ENCODE results near the gene ZEB2. TPM values are rescaled to one million over a fixed set of nuclear protein-coding genes. Genes with fewer than 3 reads are reported as not detected.

Gene ZEB2
- total and polyA plus RNA-seq, 2 of the 8 experiments (the other 6 are each of a cell fraction or from before 2014, with no cell fraction given): 0.38 TPM; not detected in 1

GRCh38 chr2:144496092-144496976 is 23.6 kb downstream of the ZEB2 start:
- Histone ChIP-seq H3K4me1 (replicated peaks in 1 of 4; ENCODE audit: control insufficient read depth in 3 of 4, insufficient read depth in 4 of 4, low read length in 3 of 4) (peaks cover 0 to 2% (median under 1%) of the 10 kb centered on the region in 4 experiments; a peak in 2 of 7 replicates), H3K18ac (ENCODE audit: extremely low read depth, low read length) (no peak overlapping the region), H3K79me2 (ENCODE audit: control insufficient read depth in 1 of 2, insufficient read depth in 2 of 2, low read length in 2 of 2) (no peaks in the 10 kb centered on the region), H2BK5ac (ENCODE audit: low read depth, low read length) (no peak overlapping the region), H3K27me3 (replicated peaks in 1 of 4; ENCODE audit: control insufficient read depth in 3 of 4, extremely low read depth in 1 of 4, insufficient read depth in 3 of 4, low read length in 3 of 4) (no peaks in the 10 kb centered on the region), H3K79me1 (ENCODE audit: low read depth, low read length) (no peaks in the 10 kb centered on the region), H4K91ac (replicated peaks; ENCODE audit: insufficient read length, low read length) (no peak overlapping the region), H4K20me1 (replicated peaks in 1 of 2; ENCODE audit: control insufficient read depth in 1 of 2, insufficient read depth in 2 of 2, low read length in 2 of 2) (no peaks in the 10 kb centered on the region), H3K9ac (replicated peaks in 1 of 4; ENCODE audit: extremely low read depth in 1 of 4, low read depth in 3 of 4, low read length in 3 of 4) (no peak overlapping the region), H3K9me3 (ENCODE audit: insufficient read depth in 2 of 2, low read depth in 1 of 2, low read length in 1 of 2) (no peaks in the 10 kb centered on the region), H2AK5ac (ENCODE audit: low read depth, low read length) (no peak overlapping the region), H4K5ac (ENCODE audit: insufficient read length, low read depth, low read length) (no peak overlapping the region), H2BK15ac (ENCODE audit: low read length) (no peak overlapping the region), H3K23ac (ENCODE audit: insufficient read length) (no peak overlapping the region), H2BK20ac (ENCODE audit: low read length) (no peak overlapping the region), H2AFZ (ENCODE audit: low read length) (no peak overlapping the region; the same call in 1 of the 2 replicates), H3K4ac (replicated peaks; ENCODE audit: insufficient read length, low read depth, low read length) (no peak overlapping the region), H3K14ac (ENCODE audit: insufficient read length) (no peak overlapping the region), H3K56ac (replicated peaks; ENCODE audit: insufficient read length, low read depth, low read length) (no peak overlapping the region), H4K8ac (ENCODE audit: extremely low read depth, insufficient read depth, low read length) (no peak overlapping the region), H3K4me2 (ENCODE audit: insufficient read depth in 1 of 2, low read depth in 2 of 2, low read length in 2 of 2) (no peak overlapping the region), H3K36me3 (ENCODE audit: control insufficient read depth in 2 of 4, insufficient read depth in 4 of 4, low read length in 3 of 4) (no peaks in the 10 kb centered on the region), H2BK12ac (ENCODE audit: low read depth, low read length) (no peak overlapping the region), H3K4me3 (ENCODE audit: extremely low read depth in 1 of 4, insufficient read depth in 2 of 4, low read depth in 3 of 4, low read length in 4 of 4) (no peak overlapping the region), H2BK120ac (replicated peaks; ENCODE audit: low read depth, low read length) (no peak overlapping the region), H3K23me2 (ENCODE audit: low read depth, low read length) (no peaks in the 10 kb centered on the region), H3K27ac (ENCODE audit: low read depth, low read length) (no peak overlapping the region)
- 86% methylated on average over 10 of the region's 10 CpGs; no CpG with 5 or more reads in 1 of the 2 experiments for WGBS, 2 experiments (ENCODE audit: extremely low coverage in 1 of 2, insufficient coverage in 1 of 2, insufficient read length in 1 of 2, insufficient replicate concordance in 2 of 2, low coverage in 1 of 2, low lambda C conversion rate in 2 of 2, missing lambda C conversion rate in 1 of 2)
- TF ChIP-seq TCF12 (IDR thresholded peaks at IDR 0.05; ENCODE audit: low read depth, low read length) (no peak), E2F6 (IDR thresholded peaks at IDR 0.05) (no peak), ZNF274 (IDR thresholded peaks at IDR 0.05; ENCODE audit: borderline replicate concordance, extremely low read depth, low read length) (no peak), BRCA1 (IDR thresholded peaks at IDR 0.05; ENCODE audit: low read depth, low read length) (no peak)
- POLR2A ChIA-PET (ENCODE audit: partially characterized antibody): no interaction called here
- CTCF ChIA-PET (ENCODE audit: partially characterized antibody): interaction anchor here (2.3 kb wide), 1 partner anchor 47 kb away, joined by 6 read pairs; no protein-coding TSS in a partner anchor
- DNase-seq (ENCODE audit: low read depth in 1 of 2, low spot score in 2 of 2) (no peak), FAIRE-seq (no peak)
